OCI-LY1 (cell line): ENCODE data around the gene SCAMP2.

Source experiments
- H2AFZ ChIP-seq: fragments of 200-600 bp; sonication (generic), shearing (Covaris generic); 2 replicates; pipeline ENCODE4 v1.6.0; 2014; ENCODE audit warnings: antibody characterized with exemption, mild to moderate bottlenecking, low read length
- H3F3A ChIP-seq: fragments of 200-600 bp; sonication (generic), shearing (Covaris generic); 2 replicates; pipeline ENCODE4 v1.6.0; 2014; ENCODE audit warnings: mild to moderate bottlenecking, antibody characterized with exemption, low read length, moderate library complexity; ENCODE audit not compliant: insufficient read depth
- H3K27ac ChIP-seq: fragments of 200-600 bp; sonication (generic); 2 replicates; pipeline ENCODE4 v1.5.1; 2014; ENCODE audit warnings: low read length, mixed run types, mild to moderate bottlenecking, low read depth; ENCODE audit not compliant: poor library complexity, severe bottlenecking
- H3K27me3 ChIP-seq: fragments of 200-600 bp; sonication (generic); 2 replicates; pipeline ENCODE4 v1.6.0; 2014; ENCODE audit warnings: antibody characterized with exemption, mild to moderate bottlenecking, low read length, moderate library complexity; ENCODE audit not compliant: insufficient read depth
- H3K36me3 ChIP-seq: fragments of 200-600 bp; sonication (generic); 2 replicates; pipeline ENCODE4 v1.6.1; 2014; ENCODE audit warnings: mild to moderate bottlenecking, antibody characterized with exemption, low read length, moderate library complexity, mixed read lengths; ENCODE audit not compliant: insufficient read depth
- H3K4me1 ChIP-seq: fragments of 200-600 bp; sonication (generic); 2 replicates; pipeline ENCODE4 v1.5.1; 2014; ENCODE audit warnings: mild to moderate bottlenecking, low read length, moderate library complexity; ENCODE audit not compliant: insufficient read depth, severe bottlenecking
- H3K4me2 ChIP-seq: fragments of 200-600 bp; sonication (generic), shearing (Covaris generic); 2 replicates; pipeline ENCODE4 v1.6.1; 2014; ENCODE audit warnings: low read length
- H3K4me3 ChIP-seq: fragments of 200-600 bp; sonication (generic); 2 replicates; pipeline ENCODE4 v1.5.1; 2014; ENCODE audit warnings: low read length, low read depth, mild to moderate bottlenecking, mixed read lengths; ENCODE audit not compliant: poor library complexity, severe bottlenecking
- H3K79me2 ChIP-seq: fragments of 200-600 bp; shearing (Covaris generic); 2 replicates; pipeline ENCODE4 v1.6.1; 2016; ENCODE audit warnings: mixed run types, low read length, mixed read lengths; ENCODE audit not compliant: insufficient read depth
- H3K9ac ChIP-seq: fragments of 200-600 bp; sonication (generic), shearing (Covaris generic); 2 replicates; pipeline ENCODE4 v1.6.1; 2014; ENCODE audit warnings: mild to moderate bottlenecking, low read length, mixed read lengths
- H3K9me2 ChIP-seq: fragments of 200-600 bp; sonication (generic), shearing (Covaris generic); 2 replicates; pipeline ENCODE4 v1.6.1; 2014; ENCODE audit warnings: low read depth, mild to moderate bottlenecking, low read length, mixed read lengths
- H3K9me3 ChIP-seq: fragments of 200-600 bp; shearing (Covaris generic); 2 replicates; pipeline ENCODE4 v1.6.1; 2014; ENCODE audit warnings: low read length, mixed read lengths
- H4K20me1 ChIP-seq: fragments of 200-600 bp; sonication (generic), shearing (Covaris generic); 2 replicates; pipeline ENCODE4 v1.6.0; 2016; ENCODE audit warnings: mild to moderate bottlenecking, low read length; ENCODE audit not compliant: insufficient read depth
- CTCF ChIP-seq: fragments of 200-600 bp; sonication (generic), shearing (Covaris generic); IDR thresholded peaks from 2 replicates; pipeline ENCODE4 v1.5.1; 2017; ENCODE audit warnings: mild to moderate bottlenecking, antibody characterized with exemption, low read length, moderate library complexity, mixed read lengths
- EZH2 ChIP-seq: fragments of 200-600 bp; sonication (generic), shearing (Covaris generic); IDR thresholded peaks from 2 replicates; pipeline ENCODE4 v1.8.0; 2017; ENCODE audit warnings: borderline replicate concordance, mixed run types, mild to moderate bottlenecking, antibody characterized with exemption, low read length, moderate library complexity, mixed read lengths

SCAMP2 gene

DNA sequence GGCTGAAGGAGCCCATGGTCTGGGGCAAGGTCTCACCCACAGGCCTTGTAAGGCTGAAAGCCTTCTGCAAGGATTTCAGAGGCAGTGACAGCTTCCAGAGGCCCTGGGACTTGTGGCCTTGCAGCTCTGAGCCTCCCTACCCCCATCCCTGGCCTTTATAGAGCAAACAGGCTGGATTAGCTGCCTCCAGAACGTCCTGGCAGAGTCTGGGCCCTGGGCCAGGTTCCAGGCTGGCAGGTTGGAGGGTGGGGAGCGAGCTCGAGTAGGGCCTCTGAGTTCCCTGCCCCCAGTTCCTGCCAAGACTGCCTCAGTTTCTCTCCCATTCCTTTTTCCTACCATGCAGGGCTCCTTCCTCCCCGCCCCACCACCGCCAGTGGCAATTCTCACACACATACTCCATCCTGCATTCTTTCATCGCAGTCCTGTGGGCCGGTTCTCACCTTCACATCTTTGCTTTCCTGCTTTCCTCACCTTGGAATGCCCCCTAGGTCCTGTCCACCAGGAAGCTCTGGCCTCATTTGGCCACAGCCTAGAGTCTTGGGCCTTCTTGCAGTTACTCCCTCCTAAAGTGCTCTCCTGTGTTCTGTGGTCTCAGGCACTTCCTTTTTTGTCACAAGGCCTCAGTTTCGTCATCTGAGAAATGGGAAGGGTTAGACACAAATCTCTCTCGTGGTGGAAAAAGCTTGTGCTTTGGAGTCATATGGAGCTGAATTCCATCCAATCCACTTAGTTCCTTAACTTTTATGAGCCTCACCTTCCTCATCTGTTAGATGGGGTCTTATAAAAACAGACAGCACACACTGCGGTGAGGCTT, 57.8 kb downstream of the SCAMP2 start:
- Histone ChIP-seq H2AFZ (no peak overlapping the region), H3K4me1 (peaks cover 15% of the 10 kb centered on the region), H3K27ac (no peak overlapping the region), H3K9ac (no peak overlapping the region), H3K79me2 (no peaks in the 10 kb centered on the region), H3K36me3 (no peaks in the 10 kb centered on the region), H3K4me3 (no peak overlapping the region), H3F3A (no peaks in the 10 kb centered on the region), H3K9me3 (no peaks in the 10 kb centered on the region), H4K20me1 (no peaks in the 10 kb centered on the region), H3K27me3 (no peaks in the 10 kb centered on the region; the same call in 1 of the 2 replicates), H3K9me2 (no peaks in the 10 kb centered on the region), H3K4me2 (no peak overlapping the region)
- TF ChIP-seq EZH2 (no peak), CTCF (no peak)

DNA sequence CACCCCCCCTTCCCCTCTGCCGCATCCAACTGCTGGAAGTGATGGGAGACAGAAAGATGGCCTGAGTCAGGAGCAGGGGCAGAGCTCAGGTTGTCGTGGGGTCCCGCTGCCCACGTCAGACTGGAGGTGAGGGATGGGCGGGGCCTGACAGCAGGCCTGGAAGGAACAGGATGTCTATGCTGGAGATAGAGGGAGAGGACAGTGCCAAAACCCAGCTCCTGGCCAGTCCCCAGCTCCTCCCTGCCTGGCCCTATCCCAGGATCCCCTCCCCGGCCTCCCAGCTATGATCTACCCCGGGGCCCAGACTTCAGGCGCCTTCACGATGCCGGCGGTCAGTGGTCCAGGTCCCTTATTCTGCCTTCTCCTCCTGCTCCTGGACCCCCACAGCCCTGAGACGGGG, 60.6 kb downstream of the SCAMP2 start, which contains the start of gene LMAN1L:
Gene LMAN1L, plus strand, starts transcription at position 303 of the 400 bp plus-strand sequence. Its CDS starts 20 bp downstream, at position 323.
- Histone ChIP-seq H4K20me1 (no peaks in the 10 kb centered on the region), H3K9ac (no peak within 1 kb of the TSS), H3K36me3 (no peaks in the 10 kb centered on the region), H3K9me2 (no peaks in the 10 kb centered on the region), H3K79me2 (no peaks in the 10 kb centered on the region), H2AFZ (no peak within 1 kb of the TSS), H3F3A (no peaks in the 10 kb centered on the region), H3K4me2 (no peak within 1 kb of the TSS), H3K27me3 (no peaks in the 10 kb centered on the region; the same call in 1 of the 2 replicates), H3K9me3 (no peaks in the 10 kb centered on the region), H3K4me3 (no peak within 1 kb of the TSS), H3K4me1 (peaks cover 7% of the 10 kb centered on the region), H3K27ac (no peak within 1 kb of the TSS)
- TF ChIP-seq EZH2 (no peak), CTCF (no peak)

DNA sequence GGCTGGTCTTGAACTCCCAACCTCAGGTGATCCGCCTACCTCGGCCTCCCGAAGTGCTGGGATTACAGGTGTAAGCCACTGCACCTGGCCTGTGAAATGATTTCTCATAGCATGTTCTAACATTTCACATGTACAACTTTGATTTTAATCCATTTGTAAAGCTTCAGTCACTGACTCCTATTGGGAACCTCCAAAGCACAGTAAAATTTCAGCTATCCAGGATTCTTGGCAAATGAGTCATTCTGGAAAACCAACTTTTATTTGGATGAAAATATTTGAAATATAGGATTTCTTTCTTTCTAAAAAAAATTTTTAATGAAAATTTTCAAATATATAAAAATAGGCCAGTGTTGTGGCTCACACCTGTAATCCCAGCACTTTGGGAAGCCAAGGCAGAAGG, 63.2 kb downstream of the SCAMP2 start:
- TF ChIP-seq EZH2 (no peak), CTCF (no peak)
- no peaks in the 10 kb centered on the region for H3K9me3 ChIP-seq
- H3F3A ChIP-seq: no peaks in the 10 kb centered on the region
- no peak overlapping the region for H2AFZ ChIP-seq
- no peaks in the 10 kb centered on the region for H4K20me1 ChIP-seq
- H3K27ac ChIP-seq: no peak overlapping the region
- no peak overlapping the region for H3K4me3 ChIP-seq
- H3K79me2 ChIP-seq: no peaks in the 10 kb centered on the region
- H3K9me2 ChIP-seq: no peaks in the 10 kb centered on the region
- no peak overlapping the region for H3K4me2 ChIP-seq
- H3K4me1 ChIP-seq: no peaks in the 10 kb centered on the region
- H3K36me3 ChIP-seq: peaks cover 4% of the 10 kb centered on the region; the same call in 1 of the 2 replicates
- no peak overlapping the region for H3K9ac ChIP-seq
- H3K27me3 ChIP-seq: no peaks in the 10 kb centered on the region; the same call in 1 of the 2 replicates
